ENCODE data around the gene ZGLP1.
A peak's percentile ranks its signal among the peaks of the same experiment; 100 is the strongest.

The ZGLP1 gene

DNA sequence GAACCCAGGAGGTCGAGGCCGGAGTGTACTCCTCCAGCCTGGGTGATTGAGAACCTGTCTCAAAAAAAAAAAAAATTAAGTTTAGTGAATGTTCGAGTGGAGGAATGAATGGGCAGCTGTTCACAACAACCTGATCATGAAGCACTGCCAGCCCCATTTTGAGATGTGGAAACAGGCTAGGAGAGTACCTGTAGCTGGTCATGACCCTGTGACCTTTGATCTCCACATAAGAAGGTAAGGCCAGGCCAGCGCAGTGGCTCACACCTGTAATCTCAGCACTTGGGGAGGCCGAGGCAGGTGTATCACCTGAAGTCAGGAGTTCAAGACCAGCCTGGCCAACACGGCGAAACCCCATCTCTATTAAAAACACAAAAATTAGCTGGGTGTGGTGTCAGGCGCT is 16.1 kb upstream of the ZGLP1 start:
- no peak for DNase-seq

GRCh38 chr19:10321874-10322835 is 12.5 kb upstream of the ZGLP1 start:
- DNase-seq, result no peak

- no peak for DNase-seq
Observed at GRCh38 chr19:10321417-10321797, 11.8 kb upstream of the ZGLP1 start.

GRCh38 chr19:10320602-10321416 is 11.2 kb upstream of the ZGLP1 start:
- no peak for DNase-seq

- DNase-seq, result no peak
Observed at GRCh38 chr19:10318807-10319682, 9.4 kb upstream of the ZGLP1 start.

- no peak for DNase-seq
Observed at GRCh38 chr19:10317857-10318462, 8.3 kb upstream of the ZGLP1 start.

- DNase-seq, result no peak
Observed at GRCh38 chr19:10317045-10317856, 7.6 kb upstream of the ZGLP1 start.

DNA sequence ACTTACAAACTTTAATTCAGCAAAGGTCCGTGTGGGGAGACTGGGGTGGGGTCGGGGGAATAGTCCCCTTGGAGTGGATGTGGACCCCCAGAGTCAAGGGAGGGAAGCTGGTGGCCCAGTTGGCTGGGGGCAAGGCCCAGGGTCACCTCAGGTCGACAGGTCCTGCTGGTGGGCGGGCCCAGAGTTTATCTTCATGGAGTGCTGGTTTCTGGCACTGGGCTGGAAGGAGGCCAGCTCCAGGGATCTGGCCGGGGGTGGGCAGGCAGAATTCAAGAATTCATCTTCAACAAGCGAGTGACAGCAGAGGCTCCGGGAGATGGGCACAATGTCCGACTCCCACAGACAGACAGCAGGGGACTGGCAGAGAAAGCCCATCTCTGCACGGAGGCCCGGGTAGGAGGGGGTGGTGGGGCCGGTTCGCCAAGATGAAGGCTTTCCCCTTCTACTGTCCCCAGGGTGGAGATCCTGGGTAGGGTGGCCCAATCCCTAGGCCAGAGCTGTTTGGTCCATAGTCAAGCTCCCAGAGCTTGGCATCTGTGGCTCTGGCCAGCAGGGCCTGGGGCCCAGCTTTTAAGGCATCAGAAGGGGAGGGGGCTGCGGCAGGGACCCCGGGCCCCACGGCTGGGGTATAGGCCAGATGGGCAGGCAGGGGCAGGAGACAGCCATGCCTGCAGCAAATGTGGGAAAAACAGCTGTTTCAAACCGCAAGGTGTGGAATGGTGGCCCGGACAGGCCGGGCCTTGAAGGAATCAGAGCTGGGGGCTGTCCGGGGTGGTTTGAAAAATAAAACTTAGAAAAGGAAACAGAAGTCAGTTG is 6.8 kb upstream of the ZGLP1 start:
- DNase-seq, result no peak

GRCh38 chr19:10315335-10316214 is 6.0 kb upstream of the ZGLP1 start, which contains the start of gene FDX2:
Gene FDX2, minus strand, starts transcription at chr19:10316015. Its CDS starts 19 bp downstream, at chr19:10315996.
- DNase-seq, result peak; percentile 76 to 78

GRCh38 chr19:10306327-10306726 is 3.3 kb downstream of the ZGLP1 start:
- no peak for DNase-seq

GRCh38 chr19:10305139-10305806 is 4.3 kb downstream of the ZGLP1 start:
- no peak for DNase-seq

- no peak for DNase-seq
Observed at GRCh38 chr19:10299545-10300458, 9.8 kb downstream of the ZGLP1 start.

DNA sequence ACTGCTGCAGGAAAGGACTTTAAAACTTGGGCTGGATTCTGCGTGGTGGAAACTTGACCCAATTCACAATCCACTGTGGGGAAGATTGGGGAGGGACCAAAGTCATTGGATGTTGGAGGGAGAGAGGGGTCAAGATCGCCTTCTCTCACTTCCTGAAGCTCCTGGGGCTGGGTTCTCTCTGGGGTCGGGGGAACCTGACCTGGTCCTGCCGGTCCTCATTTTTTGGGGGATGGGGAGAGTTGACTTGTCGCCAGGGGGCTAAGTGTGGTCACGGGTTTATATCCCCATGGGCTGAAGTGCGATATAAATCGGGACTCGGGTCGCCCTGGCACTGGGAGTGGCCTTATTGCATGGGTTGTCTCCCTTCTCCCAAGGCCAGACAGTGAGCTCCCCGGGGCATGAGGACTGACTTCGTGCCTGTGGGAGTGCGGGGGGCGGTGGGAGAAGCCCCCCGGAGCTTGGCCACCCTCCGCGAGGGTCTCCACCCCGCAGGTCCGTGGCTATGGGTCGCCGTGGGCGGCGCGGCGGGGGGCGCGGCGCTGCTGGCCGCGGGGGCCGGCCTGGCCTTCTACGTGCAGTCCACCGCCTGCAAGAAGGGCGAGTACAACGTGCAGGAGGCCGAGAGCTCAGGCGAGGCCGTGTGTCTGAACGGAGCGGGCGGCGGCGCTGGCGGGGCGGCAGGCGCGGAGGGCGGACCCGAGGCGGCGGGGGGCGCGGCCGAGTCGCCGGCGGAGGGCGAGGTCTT is 13.6 kb downstream of the ZGLP1 start:
- DNase-seq, result peak in 1 of 2 experiments; percentile 14

- DNase-seq, result no peak
Observed at GRCh38 chr19:10295305-10295846, 14.2 kb downstream of the ZGLP1 start.

- DNase-seq, result peak; percentile 36 to 48
Observed at GRCh38 chr19:10294368-10294697, 15.3 kb downstream of the ZGLP1 start.

GRCh38 chr19:10293637-10294367 is 15.8 kb downstream of the ZGLP1 start:
- DNase-seq, result no peak
